ENCODE measurements around the gene ETNPPL. TPM values are rescaled to one million over a fixed set of nuclear protein-coding genes. Genes with fewer than 3 reads are reported as not detected.

The ETNPPL gene
- total and polyA plus RNA-seq, 2 of the 13 experiments (the other 11 are each of a cell fraction or from before 2014, with no cell fraction given): 1.4 to 6.0 TPM

GRCh38 chr4:108709234-108709633 lies 53.6 kb downstream of the ETNPPL start:
- 43% methylated on average over 10 of the region's 10 CpGs for WGBS (ENCODE audit: low lambda C conversion rate)
- H3K4me2 ChIP-seq (ENCODE audit: low read depth, low read length): no peak overlapping the region
- FAIRE-seq: no peak
- POLR2A ChIA-PET: no interaction called here
- H3K27ac ChIP-seq (ENCODE audit: extremely low read length, insufficient read depth, low read length): no peak overlapping the region
- no peak overlapping the region for H3K4me3 ChIP-seq (replicated peaks in 1 of 3; ENCODE audit: insufficient read depth in 1 of 3, low read depth in 2 of 3, low read length in 3 of 3)
- H3K79me2 ChIP-seq (ENCODE audit: insufficient read depth, low read length): no peaks in the 10 kb centered on the region
- no peaks in the 10 kb centered on the region; a peak in 1 of 5 replicates for H3K27me3 ChIP-seq (ENCODE audit: control insufficient read depth in 1 of 2, insufficient read depth in 2 of 2, low read length in 2 of 2)
- H4K20me1 ChIP-seq (ENCODE audit: insufficient read depth, low read length): no peaks in the 10 kb centered on the region
- ATAC-seq: no peak
- DNase-seq (ENCODE audit: low spot score): no peak
- CTCF ChIA-PET (ENCODE audit: low intra/inter-chr PET ratio, low total read pairs): no interaction called here
- intact Hi-C loops (cut with micrococcal nuclease; ENCODE audit: unreplicated experiment): no loop called here
- no peak overlapping the region for H3K9ac ChIP-seq (ENCODE audit: insufficient read depth, low read depth, low read length)
- BruUV-seq (replicated peaks): no TSS peak
- no peaks in the 10 kb centered on the region for H3K4me1 ChIP-seq (ENCODE audit: insufficient read depth, low read length)
- in situ Hi-C loops (cut with HindIII; ENCODE audit: extremely low pct_ligation_motif_present, low pct_unique_long_range_greater_than_20kb): no loop called here
- no peak overlapping the region for H2AFZ ChIP-seq (ENCODE audit: low read length)
- no peaks in the 10 kb centered on the region for H3K36me3 ChIP-seq (replicated peaks in 1 of 2; ENCODE audit: control insufficient read depth in 1 of 2, insufficient read depth in 2 of 2, low read length in 2 of 2)
- no peaks in the 10 kb centered on the region for H3K9me3 ChIP-seq (ENCODE audit: low read length)
- TF ChIP-seq ZNF142 (CRISPR knock-in tag; IDR thresholded peaks at IDR 0.05): no peak
- no peak for TF ChIP-seq BORCS8-MEF2B (CRISPR knock-in tag; IDR thresholded peaks at IDR 0.05)
- TF ChIP-seq ZBTB40 (IDR thresholded peaks at IDR 0.05): no peak
- TF ChIP-seq ZBTB40 (CRISPR knock-in tag; IDR thresholded peaks at IDR 0.05): no peak
- no peak for TF ChIP-seq GMEB2 (CRISPR knock-in tag; IDR thresholded peaks at IDR 0.05; ENCODE audit: low read depth)
- TF ChIP-seq CREB3 (CRISPR knock-in tag; IDR thresholded peaks at IDR 0.05): no peak
- TF ChIP-seq ZFYVE20 (CRISPR knock-in tag; IDR thresholded peaks at IDR 0.05; ENCODE audit: borderline replicate concordance, low read depth): no peak

All from HepG2 (cell line).